ENCODE measurements around the gene AFF3. TPM values are rescaled to one million over a fixed set of nuclear protein-coding genes. Genes with fewer than 3 reads are reported as not detected.

The AFF3 gene
- total and polyA plus RNA-seq, 2 of the 4 experiments (the other 2 are of a cell fraction) = 12.9 to 14.3 TPM

- Histone ChIP-seq H4K91ac (ENCODE audit: insufficient read depth, low read depth, low read length) (peak overlapping the region; percentile 96), H3K56ac (ENCODE audit: extremely low read depth, insufficient read depth, low read length) (no peak overlapping the region), H3K4ac (ENCODE audit: low read depth, low read length) (peak overlapping the region; percentile 95; the same call in 1 of the 2 replicates), H2AK5ac (ENCODE audit: low read depth, low read length) (peak overlapping the region; percentile 82; the same call in 1 of the 2 replicates), H2BK15ac (ENCODE audit: low read depth, low read length) (peak overlapping the region; percentile 75; the same call in 2 of the 3 replicates), H4K5ac (ENCODE audit: low read depth, low read length) (peak overlapping the region; percentile 79; the same call in 1 of the 2 replicates), H2AFZ (replicated peaks; ENCODE audit: low read length, poor library complexity) (no peak overlapping the region), H4K20me1 (ENCODE audit: insufficient read depth, low read length) (no peaks in the 10 kb centered on the region), H3K4me3 (ENCODE audit: insufficient read depth, low read depth, low read length) (no peak overlapping the region), H2BK120ac (ENCODE audit: low read depth, low read length) (peak overlapping the region; percentile 93), H3K4me2 (ENCODE audit: low read depth, low read length) (no peak overlapping the region), H3K36me3 (ENCODE audit: control insufficient read depth, insufficient read depth, low read length) (no peaks in the 10 kb centered on the region), H2BK20ac (ENCODE audit: low read depth, low read length) (peak overlapping the region; percentile 93; the same call in 1 of the 2 replicates), H3K9me3 (ENCODE audit: control insufficient read depth, insufficient read depth, low read length) (no peaks in the 10 kb centered on the region), H3K23ac (ENCODE audit: low read depth, low read length) (peak overlapping the region; percentile 65; the same call in 1 of the 2 replicates), H3K14ac (replicated peaks; ENCODE audit: low read depth, low read length) (peak overlapping the region; percentile 87), H2BK5ac (ENCODE audit: low read depth, low read length, poor library complexity, severe bottlenecking) (peak overlapping the region; percentile 94), H4K8ac (ENCODE audit: low read depth in 2 of 2, low read length in 2 of 2) (peak overlapping the region; percentile 62 to 93; a peak in 3 of 4 replicates), H3K79me1 (ENCODE audit: low read depth in 1 of 2, low read length in 2 of 2) (peaks cover 2 to 21% of the 10 kb centered on the region in 2 experiments; a peak in 3 of 4 replicates), H3K9ac (ENCODE audit: low read depth, low read length) (no peak overlapping the region), H3K27ac (ENCODE audit: insufficient read depth, low read length) (peak overlapping the region; percentile 74; the same call in 1 of the 2 replicates), H2AK9ac (replicated peaks; ENCODE audit: low read depth, low read length, poor library complexity) (no peak overlapping the region), H3K27me3 (ENCODE audit: control insufficient read depth, insufficient read depth, low read length) (no peaks in the 10 kb centered on the region), H3K9me1 (ENCODE audit: insufficient read depth, low read length) (peaks cover 7% of the 10 kb centered on the region), H3K18ac (ENCODE audit: low read depth, low read length) (peak overlapping the region; percentile 88), H3K4me1 (ENCODE audit: control insufficient read depth, insufficient read depth, low read length) (peaks cover 20% of the 10 kb centered on the region)
- ChIA-PET POLR2A (ENCODE audit: unreplicated experiment) (no interaction called here), CTCF (interaction anchor here (0.6 to 0.7 kb wide), 2 partner anchors 375 to 427 kb away, joined by 3 read pairs; no protein-coding TSS in a partner anchor)
- ATAC-seq (ENCODE audit: low read depth) (peak; percentile 25), DNase-seq (peak; percentile 64)
- no TSS peak for BruUV-seq (replicated peaks)
- TF ChIP-seq RAD21 (IDR thresholded peaks at IDR 0.05; ENCODE audit: low read length) (no peak), CTCF (conservative IDR thresholded peaks at IDR 0.05; ENCODE audit: low read depth, low read length) (no peak), FOS (IDR thresholded peaks at IDR 0.05; ENCODE audit: low read depth, low read length) (no peak), USF2 (IDR thresholded peaks at IDR 0.05; ENCODE audit: low read depth, low read length) (no peak), MAZ (IDR thresholded peaks at IDR 0.05; ENCODE audit: borderline replicate concordance, low read depth, low read length) (no peak), BHLHE40 (IDR thresholded peaks at IDR 0.05; ENCODE audit: low read depth, low read length) (no peak), CHD1 (IDR thresholded peaks at IDR 0.05; ENCODE audit: low read depth, low read length) (no peak), RCOR1 (IDR thresholded peaks at IDR 0.05; ENCODE audit: insufficient replicate concordance, low read length) (no peak), CEBPB (IDR thresholded peaks at IDR 0.05; ENCODE audit: low read depth, low read length) (no peak), NFE2L2 (IDR thresholded peaks at IDR 0.05; ENCODE audit: low read depth, low read length) (no peak), RFX5 (IDR thresholded peaks at IDR 0.05; ENCODE audit: low read depth, low read length) (no peak), SMC3 (IDR thresholded peaks at IDR 0.05; ENCODE audit: low read depth, low read length) (no peak), MXI1 (IDR thresholded peaks at IDR 0.05; ENCODE audit: borderline replicate concordance, low read depth, low read length) (no peak), ELK1 (IDR thresholded peaks at IDR 0.05; ENCODE audit: borderline replicate concordance, low read depth, low read length) (no peak), MAFK (IDR thresholded peaks at IDR 0.05; ENCODE audit: low read depth, low read length) (no peak), POLR2A (IDR thresholded peaks at IDR 0.05; ENCODE audit: low read depth, low read length) (no peak)
- intact Hi-C loops (cut with micrococcal nuclease) (no loop called here), in situ Hi-C loops (cut with MboI; ENCODE audit: low sequenced_read_pairs) (no loop called here), dilution Hi-C loops (cut with HindIII; ENCODE audit: low sequenced_read_pairs, unreplicated experiment) (no loop called here)
- WGBS, 2 experiments (ENCODE audit: extremely low coverage in 2 of 2, insufficient read length in 1 of 2) = no CpG with 5 or more reads among the region's 1 CpG
Measured at GRCh38 chr2:99857372-99857771, 285.0 kb downstream of the AFF3 start.

Measured in IMR-90 (cell line).